Stimulated activated CD4-positive, alpha-beta T cell treated with anti-CD3 and anti-CD28 coated beads, Interleukin-1b, Interleukin-23, amount 100 ng/mL, for 48 hours (primary cell): Measurements from ENCODE around the gene SLC7A7.
"Not testable (repeated sequence)": the region's sequence is repeated elsewhere in the genome, so short reads cannot be mapped to it uniquely, and the experiment has no call there.

Experiments used
- DNase-seq: peaks from one replicate; pipeline ENCODE4 v3.0.0-alpha.2; 2020

SLC7A7 gene

DNA sequence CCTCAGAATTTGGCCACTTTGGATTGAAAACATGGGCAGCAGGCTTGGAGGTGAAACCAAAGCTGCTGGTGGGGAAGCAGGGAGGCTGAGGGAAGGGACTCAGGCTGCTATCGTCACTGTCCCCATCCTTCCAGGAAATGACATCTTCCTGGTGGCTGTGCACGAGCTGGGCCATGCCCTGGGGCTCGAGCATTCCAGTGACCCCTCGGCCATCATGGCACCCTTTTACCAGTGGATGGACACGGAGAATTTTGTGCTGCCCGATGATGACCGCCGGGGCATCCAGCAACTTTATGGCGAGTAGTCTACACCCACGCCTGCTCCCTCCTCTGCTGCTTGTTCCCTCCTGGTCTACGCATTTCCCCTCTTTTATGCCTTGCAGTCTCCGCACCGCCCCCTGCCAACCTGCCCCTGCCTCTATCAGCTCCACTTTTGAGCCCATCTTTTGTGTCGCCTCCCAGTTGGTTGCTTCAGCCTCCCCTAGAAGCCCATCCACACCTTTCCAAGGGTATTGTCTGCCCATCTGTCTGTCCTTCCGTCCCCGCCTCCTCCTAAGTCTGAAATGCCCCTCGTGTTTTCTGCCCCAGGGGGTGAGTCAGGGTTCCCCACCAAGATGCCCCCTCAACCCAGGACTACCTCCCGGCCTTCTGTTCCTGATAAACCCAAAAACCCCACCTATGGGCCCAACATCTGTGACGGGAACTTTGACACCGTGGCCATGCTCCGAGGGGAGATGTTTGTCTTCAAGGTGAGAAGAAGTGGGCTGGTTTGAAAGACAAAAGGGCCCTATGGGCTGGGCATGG, 28.1 kb upstream of the SLC7A7 start:
- DNase-seq: no peak

DNA sequence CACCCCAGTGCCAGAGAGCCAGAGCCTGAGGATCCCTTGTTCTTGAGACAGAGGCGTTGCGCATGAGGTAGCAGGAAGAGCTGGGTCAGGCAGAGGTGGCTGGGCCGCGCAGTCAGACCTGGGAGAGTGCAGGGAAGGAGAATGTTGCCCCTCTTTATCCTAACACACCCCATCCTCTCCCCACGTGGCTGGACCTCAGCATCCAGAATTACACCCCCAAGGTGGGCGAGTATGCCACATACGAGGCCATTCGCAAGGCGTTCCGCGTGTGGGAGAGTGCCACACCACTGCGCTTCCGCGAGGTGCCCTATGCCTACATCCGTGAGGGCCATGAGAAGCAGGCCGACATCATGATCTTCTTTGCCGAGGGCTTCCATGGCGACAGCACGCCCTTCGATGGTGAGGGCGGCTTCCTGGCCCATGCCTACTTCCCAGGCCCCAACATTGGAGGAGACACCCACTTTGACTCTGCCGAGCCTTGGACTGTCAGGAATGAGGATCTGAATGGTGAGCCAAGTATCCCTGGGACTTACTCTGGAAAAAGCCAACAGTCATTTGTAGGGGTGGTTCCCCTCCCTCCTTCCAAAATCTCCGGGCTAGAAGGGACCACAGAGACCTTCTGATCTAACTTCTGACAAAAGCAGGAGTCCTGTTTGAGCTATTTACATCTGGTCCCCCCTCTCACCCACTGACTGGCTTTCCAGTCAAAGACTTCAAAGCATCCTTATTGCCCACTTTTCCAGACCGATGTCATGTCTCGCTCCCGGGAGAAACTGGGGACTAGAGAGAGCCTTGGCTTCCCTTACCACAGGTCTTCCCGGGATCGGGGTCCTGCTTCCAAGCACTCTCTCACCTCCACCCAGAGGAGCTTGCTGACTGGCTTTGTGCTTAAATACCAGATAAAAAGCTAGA, 27.2 kb upstream of the SLC7A7 start:
- no peak for DNase-seq

DNA sequence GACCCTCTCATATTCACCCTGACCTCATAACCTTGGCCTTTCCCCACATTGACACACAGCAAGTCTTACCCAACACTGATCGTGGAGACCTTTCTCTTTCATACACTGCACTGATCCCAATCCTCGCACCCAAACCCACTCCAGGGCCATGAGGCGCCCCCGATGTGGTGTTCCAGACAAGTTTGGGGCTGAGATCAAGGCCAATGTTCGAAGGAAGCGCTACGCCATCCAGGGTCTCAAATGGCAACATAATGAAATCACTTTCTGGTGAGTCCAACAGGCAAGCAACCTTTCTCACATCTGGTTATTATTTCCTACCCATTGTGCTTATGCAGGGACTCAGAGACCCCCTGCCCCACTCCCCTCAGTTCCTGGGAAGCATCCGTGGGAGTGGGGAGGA, 26.5 kb upstream of the SLC7A7 start:
- no peak for DNase-seq

DNA sequence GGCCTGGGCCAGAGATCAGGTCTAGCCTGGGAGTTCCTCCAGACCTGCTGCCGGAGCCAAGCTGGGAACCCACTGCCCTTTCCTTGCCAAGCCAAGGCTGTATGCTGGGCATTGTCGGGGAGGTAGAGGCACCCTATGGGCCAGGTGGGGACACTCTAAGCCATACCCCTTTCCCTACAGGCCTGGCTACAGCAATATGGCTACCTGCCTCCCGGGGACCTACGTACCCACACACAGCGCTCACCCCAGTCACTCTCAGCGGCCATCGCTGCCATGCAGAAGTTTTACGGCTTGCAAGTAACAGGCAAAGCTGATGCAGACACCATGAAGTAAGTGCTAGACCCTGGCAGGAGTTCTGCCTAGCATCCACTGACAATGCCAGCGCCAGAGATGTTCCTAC, 26.1 kb upstream of the SLC7A7 start:
- no peak for DNase-seq

DNA sequence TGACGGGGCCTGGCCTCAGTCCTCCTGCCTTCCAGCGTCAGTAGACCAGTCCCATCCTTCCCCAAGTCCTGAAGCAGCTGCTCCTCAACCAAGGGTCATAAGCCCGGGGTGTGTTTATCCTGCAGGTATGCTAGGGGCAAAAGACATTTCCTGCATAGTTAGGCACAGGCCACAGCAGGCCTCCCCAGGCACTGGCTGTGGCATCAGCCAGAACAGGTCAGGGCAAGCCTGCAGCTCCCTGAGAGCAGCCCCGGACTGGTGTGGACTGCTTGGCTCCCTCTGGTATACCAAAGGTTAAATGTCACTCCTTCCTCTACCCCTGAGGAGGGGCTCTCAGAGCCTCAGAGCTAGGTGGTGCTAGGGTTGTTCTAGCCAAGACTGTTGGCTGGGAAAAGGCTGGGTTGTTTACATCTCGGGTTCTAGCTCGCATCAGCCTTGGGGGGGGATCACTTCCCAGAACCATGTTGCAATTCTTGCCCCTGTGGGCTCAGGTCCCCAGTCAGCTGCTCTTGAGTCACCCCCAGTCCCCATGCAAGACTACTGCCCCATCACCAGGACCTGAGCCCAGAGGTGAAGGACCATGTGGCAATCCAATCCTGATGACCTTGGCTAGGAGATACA, 24.0 kb upstream of the SLC7A7 start:
- no peak for DNase-seq

DNA sequence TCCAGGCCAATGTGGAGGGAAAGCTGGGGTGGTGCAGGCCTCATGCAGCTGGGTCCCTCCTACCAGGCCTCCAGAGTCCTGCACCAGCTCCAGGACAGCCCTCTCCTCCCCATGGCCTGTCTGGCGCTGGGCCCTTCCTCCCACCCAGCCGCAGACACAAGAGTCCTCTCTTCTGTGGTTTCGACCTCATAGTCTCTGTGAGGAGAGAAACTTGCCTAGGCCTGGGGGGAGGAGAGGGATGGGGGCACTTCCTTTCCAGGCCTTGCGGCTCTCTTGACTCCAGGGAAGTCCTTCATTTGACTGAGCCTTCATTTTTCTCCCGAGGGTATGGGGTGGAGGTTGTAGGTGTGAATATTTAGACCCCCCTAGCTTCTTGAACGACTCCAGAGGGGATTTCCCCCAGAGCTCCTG, 23.4 kb upstream of the SLC7A7 start:
- DNase-seq: no peak

DNA sequence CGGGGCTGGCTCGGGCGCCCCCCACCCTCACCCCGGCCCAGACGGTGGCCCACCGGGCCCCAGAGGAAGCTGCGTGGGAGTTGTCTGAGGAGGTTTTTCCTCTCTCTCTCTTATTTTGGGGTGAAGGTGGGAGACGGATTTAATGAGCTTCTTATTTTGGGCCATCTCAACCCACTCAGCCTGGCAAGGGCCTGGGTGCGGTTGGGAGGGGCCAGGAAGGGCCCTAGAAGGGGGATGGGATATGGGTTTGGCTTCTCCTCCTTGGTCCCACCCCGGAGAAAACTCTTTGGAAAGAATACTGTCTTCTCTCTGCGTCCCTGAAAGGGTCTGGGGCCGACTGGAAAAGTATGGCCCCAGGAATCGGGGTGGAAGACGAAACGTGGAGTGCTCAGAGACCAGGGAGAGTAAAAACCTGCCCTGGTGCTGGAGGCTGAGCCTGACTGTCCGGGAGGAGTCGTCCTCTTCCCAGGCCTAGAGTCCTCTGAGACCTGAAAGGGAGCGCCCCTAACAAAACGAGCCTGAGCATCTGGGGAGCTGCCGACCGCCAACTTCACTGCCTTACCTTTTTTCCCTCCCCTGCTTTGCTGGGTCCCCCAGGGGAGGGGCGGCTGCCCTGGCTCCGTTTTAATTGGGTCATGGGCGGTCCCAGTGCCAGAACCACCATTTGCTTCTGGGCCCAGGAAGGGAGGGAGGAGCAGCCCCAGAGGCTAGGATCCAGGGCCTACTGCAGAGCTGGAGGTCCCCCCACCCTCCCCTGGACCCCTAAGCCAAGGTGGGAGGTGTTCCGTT, 22.7 kb upstream of the SLC7A7 start:
- no peak for DNase-seq

DNA sequence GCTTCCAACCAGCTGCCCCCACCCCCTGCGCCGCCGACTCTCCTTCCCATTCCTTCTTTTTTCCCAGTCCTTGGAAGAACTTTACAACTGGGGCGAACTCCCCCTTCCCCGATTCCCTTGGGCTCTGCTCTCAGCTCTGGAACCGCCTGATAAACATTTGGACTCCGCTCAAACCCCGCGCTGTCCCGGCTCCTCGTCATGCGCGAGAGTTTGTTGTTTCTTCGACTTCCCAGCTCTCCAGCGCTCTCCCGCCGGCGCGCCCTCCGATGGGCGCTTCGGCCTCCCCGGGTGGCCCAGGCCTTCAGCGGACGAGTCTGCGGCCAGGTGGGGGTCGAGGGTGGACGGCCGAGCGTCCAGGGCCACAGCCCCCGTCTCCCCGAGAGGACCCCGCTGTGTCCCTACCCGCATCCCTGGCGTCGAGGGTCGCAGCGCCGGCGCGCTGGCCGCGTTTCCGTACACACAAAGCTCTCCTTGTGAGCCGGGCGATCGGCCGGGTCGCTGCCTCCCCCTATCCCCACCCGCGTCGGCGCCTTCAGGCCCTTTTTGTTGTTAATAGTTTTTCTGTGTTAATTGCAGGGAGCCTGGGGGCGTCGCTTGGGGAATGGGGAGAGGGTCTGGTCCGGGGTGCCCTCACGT, 22.0 kb upstream of the SLC7A7 start:
- DNase-seq: no peak

DNA sequence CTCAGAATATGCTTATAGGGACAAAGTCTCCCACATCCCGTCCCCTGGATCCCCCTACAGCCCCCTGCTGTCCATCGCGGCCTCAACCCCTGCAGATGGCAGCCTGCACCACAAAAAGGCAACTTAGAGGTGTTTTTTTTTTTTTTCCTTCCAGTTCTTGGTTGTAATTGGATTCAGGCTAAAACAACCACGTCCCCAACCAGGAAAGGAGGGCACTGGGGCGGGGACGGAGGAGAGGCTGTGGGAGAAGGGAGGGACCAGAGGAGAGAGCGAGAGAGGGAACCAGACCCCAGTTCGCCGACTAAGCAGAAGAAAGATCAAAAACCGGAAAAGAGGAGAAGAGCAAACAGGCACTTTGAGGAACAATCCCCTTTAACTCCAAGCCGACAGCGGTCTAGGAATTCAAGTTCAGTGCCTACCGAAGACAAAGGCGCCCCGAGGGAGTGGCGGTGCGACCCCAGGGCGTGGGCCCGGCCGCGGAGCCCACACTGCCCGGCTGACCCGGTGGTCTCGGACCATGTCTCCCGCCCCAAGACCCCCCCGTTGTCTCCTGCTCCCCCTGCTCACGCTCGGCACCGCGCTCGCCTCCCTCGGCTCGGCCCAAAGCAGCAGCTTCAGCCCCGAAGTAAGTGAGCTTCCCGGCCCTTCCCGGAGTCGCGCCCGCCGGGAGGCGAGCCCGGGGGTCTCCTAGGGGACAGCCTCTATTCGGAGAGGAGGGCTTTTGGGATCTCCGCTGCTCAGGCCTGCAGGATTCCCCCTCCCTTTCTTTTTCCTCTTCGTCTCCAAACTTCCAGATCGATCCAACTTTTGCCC, 21.3 kb upstream of the SLC7A7 start, which contains the start of gene MMP14:
TSS of gene MMP14 (plus strand) at position 285 of the 813 bp plus-strand sequence. CDS start at position 518, 233 bp downstream.
- DNase-seq: no peak

DNA sequence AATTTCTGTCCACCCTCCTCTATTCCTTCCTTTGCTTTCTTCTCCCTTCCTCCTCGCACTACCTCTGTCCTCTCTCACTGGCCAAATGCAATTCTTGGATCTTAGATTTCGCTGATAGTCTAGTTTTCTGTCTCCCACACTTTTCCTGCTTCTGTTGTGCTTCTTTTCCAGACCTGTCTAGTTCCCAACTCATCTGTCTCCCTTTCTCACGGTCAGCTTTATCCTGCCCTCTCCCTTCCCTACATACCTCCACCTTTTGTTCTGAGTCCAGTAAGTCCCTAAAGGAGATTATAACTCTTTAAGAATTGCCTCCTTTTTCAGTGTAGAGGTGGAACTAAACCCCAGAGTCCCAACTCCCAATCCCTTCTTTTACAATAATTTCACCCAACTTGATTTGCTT, 20.3 kb upstream of the SLC7A7 start:
- DNase-seq: no peak

DNA sequence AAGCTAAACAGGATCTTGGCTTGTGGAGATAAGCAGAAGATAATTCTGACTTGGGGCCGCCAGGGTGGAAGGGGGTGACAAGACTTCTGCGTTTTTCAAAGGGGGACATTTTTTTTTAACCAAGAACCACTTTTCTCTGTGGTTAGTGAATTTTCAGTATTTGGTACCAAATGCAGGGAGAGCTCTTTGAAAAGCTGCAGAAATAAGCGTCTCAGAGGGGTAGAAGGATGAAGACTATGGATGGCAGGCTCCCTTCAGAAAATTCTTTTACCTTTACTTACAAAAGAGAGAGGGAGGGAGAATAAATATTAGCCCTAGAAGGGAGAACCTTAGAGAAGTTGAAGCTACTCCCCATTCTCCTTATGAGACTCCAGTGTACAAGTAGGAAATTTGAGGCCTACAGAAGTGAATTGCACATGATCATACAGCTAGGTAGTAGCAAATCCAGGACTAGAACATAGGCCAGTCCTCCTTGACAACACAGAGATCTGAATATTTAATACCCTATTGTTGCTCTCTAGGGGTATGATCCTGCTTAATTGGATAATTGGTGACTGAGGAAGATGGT, 15.3 kb upstream of the SLC7A7 start:
- DNase-seq: no peak

DNA sequence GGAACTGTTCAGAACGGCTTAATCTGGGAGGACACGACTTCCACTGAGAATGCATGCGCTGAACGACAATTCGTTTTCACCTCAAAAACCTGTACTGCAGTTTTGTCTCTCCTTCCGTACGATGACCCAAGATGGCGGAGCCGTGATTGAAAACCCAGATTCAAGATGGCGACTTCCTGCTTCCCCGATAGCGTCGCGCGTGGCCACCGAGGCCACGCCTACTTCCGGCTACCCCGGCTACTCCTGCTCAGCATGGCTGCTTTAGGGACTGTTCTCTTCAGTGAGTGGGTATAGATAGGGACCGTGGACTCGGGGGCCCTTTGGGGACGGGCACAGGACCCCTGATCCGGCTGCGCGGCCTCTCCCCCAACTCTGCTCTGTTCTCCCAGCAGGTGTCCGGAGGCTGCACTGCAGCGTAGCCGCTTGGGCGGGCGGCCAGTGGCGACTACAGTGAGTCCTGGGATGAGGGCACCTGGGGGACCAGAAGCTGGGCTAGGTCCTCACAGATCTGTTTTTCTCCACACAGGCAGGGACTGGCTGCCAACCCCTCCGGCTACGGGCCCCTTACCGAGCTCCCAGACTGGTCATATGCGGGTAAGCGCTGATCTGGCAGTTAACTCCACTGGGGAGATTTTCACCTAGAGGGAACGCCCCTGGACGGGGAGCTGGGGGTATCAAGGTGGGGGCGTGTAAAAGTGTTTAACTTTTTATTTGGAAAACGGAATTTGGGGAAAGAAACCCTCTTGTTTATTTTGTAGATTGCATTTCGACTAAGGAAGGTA, 14.6 kb upstream of the SLC7A7 start, which contains the start of gene MRPL52:
TSS of gene MRPL52 (plus strand) at position 227 of the 782 bp plus-strand sequence. CDS start at position 253, 26 bp downstream.
- peak; percentile 89 for DNase-seq

DNA sequence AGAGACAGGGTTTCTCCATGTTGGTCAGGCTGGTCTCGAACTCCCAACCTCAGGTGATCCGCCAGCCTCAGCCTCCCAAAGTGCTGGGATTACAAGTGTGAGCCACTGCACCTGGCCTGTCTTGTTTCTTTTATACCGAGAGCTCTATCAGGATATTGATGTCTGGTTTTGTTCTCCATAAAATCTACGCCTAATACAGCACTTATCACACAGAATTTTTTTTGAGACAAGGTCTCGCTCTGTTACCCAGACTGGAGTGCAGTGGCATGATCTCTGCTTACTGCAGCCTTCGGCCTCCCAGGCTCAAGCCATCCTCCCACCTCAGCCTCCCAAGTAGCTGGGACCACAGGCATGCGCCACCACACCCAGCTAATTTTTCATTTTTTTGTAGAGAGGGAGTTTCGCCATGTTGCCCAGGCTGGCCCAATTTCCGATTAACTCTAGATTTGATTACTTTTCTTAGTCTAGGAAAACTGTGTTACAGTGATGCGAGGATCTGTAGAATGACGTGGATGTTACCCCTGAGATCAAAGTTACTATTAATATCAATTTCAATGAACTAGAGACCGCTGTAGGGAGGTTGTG, 13.9 kb upstream of the SLC7A7 start:
- not testable (repeated sequence) for DNase-seq

DNA sequence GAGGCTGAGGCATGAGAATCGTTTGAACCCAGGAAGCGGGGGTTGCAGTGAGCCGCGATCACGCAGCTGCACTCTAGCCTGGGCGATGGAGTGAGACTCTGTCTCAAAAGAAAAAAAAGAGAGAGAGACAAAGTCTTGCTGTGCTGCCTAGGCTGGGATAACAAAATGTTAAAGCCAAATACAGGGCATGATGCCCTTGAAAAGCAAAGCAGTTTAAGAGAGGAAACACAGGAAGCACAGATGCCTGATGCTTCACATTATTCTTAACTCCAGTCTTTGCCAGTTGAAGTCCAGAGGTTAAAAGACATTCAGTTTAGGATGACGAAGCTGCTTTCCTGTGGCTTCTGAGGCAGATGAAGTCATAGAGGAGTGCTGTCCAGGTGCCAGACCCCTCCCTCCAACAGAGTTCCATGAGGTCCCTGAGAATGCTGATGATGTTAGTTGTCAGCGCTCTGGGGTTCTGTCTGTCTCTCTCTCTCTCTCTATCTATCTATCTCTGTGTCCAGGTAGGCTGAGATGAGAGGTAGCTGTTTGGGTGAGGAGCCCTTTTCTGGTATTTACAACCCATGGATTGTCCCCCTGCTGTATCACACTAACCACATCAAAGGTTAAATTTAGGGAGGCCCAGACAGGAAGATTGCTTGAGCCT, 9.6 kb upstream of the SLC7A7 start:
- DNase-seq: no peak

DNA sequence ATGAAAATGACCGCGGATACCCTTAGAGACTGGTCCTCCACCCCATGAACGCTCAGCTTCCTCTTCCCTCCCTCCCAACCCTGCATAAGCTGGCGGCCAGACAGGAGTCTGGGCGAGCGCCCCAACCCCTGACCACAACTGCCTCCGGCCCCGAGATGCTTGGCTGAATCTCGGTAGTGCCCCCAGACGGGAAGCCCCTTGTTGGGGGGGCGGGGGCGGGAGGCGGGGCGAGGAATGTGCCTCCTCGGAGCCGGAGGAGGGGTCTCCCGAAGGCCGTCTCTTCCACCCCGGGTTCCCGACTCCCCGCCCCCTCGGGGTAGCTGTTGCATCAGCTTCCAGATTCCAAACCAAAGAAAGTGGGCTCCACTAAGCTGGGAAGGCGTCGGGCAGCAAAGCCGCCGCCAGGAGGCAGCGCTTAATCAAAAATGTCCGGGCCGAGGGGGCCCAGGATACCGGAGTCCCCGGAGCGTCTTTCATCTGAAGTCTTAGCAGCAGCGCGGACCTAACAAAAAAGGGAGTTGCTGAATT, 7.4 kb upstream of the SLC7A7 start:
- peak; percentile 72 for DNase-seq

DNA sequence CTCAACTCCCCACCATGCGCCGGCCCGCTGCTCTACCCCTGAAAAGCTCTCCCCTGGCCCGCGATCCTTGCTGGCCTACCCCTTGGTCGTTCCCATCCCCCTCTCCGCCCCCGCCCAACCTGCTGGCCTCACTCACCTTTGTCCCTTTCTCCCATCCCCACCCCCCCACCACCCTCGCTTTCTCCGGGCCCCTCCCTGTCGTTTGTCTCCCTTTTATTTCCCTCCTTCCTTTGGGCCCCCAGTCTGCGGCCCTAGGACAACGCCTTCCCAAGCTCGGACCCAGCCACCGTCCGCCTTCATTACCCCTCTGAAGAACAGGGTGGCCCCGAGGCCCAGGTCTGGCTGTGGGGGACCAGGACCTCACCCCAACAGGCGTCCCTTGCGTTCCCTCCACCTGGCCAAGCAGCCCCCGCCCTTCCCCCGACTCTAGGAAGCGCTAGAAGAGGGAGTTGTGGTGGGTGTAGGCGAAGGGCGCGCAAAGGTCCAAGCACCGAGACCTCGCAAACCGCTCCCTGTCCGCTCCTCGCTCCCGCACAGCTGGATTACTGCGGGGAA, 6.9 kb upstream of the SLC7A7 start:
- DNase-seq: no peak

DNA sequence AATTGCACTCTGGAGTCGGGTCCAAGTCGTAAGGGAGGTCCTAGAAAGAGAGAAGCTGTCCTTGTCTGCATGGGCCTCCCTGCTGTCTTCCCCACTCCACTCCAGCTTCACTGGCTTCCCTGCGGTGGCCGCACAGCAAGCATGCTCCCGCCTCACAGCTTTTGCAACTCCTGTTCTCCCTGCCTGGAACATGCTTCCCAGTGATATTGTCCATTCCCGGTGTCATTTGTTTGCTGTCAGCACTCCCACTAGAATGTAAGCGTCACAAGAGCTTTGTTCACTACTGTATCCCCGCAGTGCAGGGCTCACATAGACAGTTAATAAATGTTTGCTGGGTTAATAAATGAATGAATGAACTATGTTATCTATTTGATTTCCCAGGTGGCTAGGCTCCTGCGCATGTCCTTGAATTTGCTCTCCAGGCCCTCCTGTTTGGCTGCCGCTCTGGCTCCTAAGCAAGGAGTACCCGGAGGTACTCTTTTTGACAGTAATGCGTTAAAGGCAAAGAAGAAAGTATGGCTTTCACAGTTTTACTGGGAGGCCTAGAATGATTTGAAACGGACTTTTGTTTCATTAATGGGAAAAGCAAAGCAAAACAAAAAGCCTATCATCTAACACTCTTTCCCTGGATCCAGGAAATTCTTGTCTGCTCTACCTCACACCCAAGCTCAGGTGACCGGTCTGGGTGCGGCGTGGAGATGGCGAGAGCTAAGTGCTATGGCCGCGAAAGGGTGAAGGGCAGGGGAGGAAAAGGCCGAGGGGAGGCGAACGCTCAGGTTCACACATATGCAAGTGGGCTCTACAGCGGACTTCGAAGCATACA, 6.2 kb upstream of the SLC7A7 start:
- DNase-seq: no peak
